ENCODE data around the gene BIK.
"Not testable (repeated sequence)": the region's sequence is repeated elsewhere in the genome, so short reads cannot be mapped to it uniquely, and the experiment has no call there.

The BIK gene

DNA sequence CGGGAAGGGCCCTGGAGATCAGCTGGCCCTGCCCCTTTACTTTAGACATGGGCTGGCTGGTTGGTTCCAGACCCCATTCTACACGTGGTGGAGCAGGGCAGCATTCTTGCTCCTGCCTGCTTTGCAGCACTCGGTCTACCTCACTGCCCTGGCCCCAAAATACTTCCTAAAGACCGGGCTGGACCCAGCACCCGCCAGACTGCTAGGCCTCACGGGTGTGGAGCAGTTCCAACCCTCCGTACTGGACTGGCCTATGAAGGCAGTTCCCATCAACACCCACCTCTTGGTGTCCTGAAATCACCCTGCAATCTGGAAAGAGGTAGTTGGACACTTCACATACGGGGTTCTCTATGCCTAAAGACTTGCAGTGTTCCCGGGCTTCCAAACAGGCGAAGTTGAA, 26.3 kb downstream of the BIK start:
- H3K9me3 Mint-ChIP-seq, result no peaks in the 10 kb centered on the region
- H3K27me3 Mint-ChIP-seq (ENCODE audit: low read depth), result no peaks in the 10 kb centered on the region
- no peak overlapping the region for H3K4me3 Mint-ChIP-seq
- peaks cover 6% of the 10 kb centered on the region for H3K4me1 Mint-ChIP-seq (ENCODE audit: low read depth)
- H3K27ac Mint-ChIP-seq, result no peak overlapping the region
- H3K36me3 Mint-ChIP-seq (ENCODE audit: low read depth), result peaks cover 21% of the 10 kb centered on the region

DNA sequence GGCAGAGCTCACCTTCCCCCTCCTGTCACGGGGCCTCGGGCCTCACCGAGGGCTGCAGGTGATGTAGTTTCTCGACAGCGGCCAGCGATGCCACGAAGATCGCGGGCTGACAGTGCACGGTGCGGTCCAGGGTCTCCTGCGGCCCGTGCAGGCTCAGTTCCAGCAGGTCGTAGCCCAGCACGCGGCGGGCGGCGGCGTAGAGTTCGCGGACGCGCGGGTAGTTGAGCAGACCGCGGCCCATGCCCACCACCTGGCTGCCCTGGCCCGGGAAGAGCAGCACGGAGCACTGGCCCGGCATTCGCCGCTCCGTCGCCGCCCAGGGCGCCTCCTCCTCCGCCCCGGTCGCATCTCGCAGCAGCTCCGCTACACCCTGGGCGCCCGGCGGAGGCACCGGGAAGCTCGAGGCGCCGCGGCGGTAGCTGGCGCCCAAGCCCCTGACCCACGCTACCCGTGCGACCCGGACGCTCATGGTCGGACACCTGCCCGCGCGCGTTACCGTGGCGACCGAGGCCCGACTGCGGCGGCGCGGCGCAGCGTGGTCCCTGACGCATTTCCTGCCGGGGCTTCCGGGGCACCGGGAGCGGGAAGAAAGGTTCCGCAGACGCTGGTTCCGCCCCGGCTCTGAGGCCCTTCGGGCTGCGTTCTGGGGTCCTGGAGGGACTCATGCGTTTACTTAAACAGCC, 32.5 kb downstream of the BIK start, which contains the start of gene MCAT:
TSS of gene MCAT (minus strand) at position 519 of the 683 bp plus-strand sequence. CDS start at position 469, 50 bp downstream.
- H3K36me3 Mint-ChIP-seq (ENCODE audit: low read depth), result peaks cover 9% of the 10 kb centered on the region
- H3K27me3 Mint-ChIP-seq (ENCODE audit: low read depth), result no peaks in the 10 kb centered on the region
- peak within 1 kb of the TSS; percentile 91 for H3K27ac Mint-ChIP-seq
- peak within 1 kb of the TSS; percentile 89 for H3K4me3 Mint-ChIP-seq
- H3K9me3 Mint-ChIP-seq, result no peaks in the 10 kb centered on the region
- peaks cover 26% of the 10 kb centered on the region for H3K4me1 Mint-ChIP-seq (ENCODE audit: low read depth)

DNA sequence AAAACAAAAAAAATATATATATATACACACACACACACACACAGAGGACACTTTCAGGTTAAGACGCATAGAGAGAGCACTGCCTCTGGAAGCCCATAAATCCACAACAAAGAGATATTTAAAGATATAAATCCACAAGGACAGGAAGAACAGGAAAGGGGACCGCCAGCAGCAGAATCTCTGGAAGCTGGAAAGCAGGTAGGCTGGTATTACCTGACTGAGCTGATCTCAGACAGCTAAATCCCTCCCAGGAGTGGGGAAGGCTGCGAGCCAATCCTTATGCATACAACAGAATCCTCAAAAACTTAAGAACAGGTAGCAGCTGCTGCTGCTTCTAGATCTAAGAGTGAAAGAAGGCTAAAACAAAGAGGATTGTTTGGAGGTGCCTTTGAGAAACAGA, 34.4 kb downstream of the BIK start:
- H3K4me3 Mint-ChIP-seq, result peak overlapping the region; percentile 42
- peaks cover 6% of the 10 kb centered on the region for H3K36me3 Mint-ChIP-seq (ENCODE audit: low read depth)
- no peaks in the 10 kb centered on the region for H3K27me3 Mint-ChIP-seq (ENCODE audit: low read depth)
- no peaks in the 10 kb centered on the region for H3K9me3 Mint-ChIP-seq
- H3K27ac Mint-ChIP-seq, result no peak overlapping the region
- H3K4me1 Mint-ChIP-seq (ENCODE audit: low read depth), result peaks cover 33% of the 10 kb centered on the region

DNA sequence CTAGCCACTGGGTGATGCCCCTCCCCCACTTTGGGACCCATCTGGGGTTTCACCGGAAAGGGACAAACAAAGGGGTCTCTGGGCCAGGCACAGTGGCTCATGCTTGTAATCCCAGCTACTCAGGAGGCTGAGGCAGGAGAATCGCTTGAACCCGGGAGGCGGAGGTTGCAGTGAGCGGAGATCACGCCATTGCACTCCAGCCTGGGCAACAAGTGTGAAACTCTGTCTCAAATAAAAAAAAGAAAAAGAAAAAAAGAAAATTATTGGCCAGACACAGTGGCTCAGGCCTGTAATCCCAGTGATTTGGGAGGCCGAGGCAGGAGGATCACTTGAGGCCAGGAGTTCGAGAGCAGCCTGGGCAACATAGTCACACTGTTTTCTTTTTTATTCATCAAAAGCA, 34.8 kb downstream of the BIK start:
- H3K27me3 Mint-ChIP-seq (ENCODE audit: low read depth); H3K9me3 Mint-ChIP-seq; H3K4me3 Mint-ChIP-seq; H3K36me3 Mint-ChIP-seq (ENCODE audit: low read depth); H3K27ac Mint-ChIP-seq: not testable (repeated sequence)
- peaks cover 31% of the 10 kb centered on the region for H3K4me1 Mint-ChIP-seq (ENCODE audit: low read depth)

DNA sequence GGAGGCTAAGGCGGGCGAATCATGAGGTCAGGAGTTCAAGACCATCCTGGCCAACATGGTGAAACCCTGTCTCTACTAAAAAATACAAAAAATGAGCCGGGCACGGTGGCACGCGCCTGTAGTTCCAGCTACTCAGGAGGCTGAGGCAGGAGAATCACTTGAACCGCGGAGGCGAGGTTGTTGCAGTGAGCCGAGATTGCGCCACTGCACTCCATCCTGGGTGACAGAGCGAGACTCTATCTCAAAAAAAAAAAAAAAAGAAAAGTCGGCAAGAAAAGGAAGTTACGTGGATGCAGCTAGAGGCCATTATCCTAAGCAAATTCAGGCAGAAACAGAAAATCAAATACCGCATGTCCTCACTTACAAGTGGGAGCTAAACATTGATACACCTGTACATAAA, 35.8 kb downstream of the BIK start:
- H3K36me3 Mint-ChIP-seq (ENCODE audit: low read depth); H3K4me3 Mint-ChIP-seq; H3K27me3 Mint-ChIP-seq (ENCODE audit: low read depth); H3K9me3 Mint-ChIP-seq; H3K27ac Mint-ChIP-seq: not testable (repeated sequence)
- H3K4me1 Mint-ChIP-seq (ENCODE audit: low read depth), result peaks cover 33% of the 10 kb centered on the region

DNA sequence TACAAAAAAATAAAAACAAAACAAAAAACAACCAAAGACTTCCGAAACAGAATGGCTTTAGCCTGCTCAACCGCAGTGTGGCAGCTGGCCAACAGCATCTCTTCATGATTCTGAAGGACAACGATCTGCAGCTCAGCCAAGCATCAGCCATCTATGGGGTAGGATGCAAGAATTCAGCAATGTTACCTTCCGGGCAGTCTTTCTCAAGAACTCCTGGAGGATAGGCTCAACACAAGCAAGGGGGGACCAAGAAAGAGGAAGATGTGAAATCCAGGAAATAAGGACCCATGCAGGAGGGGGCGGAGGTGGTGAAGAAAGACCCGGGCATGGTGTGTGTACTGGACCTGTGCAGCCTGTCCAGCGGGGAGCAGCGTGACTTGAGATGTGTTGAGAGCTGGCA, 37.3 kb downstream of the BIK start:
- no peaks in the 10 kb centered on the region for H3K36me3 Mint-ChIP-seq (ENCODE audit: low read depth)
- H3K4me3 Mint-ChIP-seq, result peak overlapping the region; percentile 75
- H3K9me3 Mint-ChIP-seq, result no peaks in the 10 kb centered on the region
- H3K27ac Mint-ChIP-seq, result peak overlapping the region; percentile 63
- H3K4me1 Mint-ChIP-seq (ENCODE audit: low read depth), result peaks cover 29% of the 10 kb centered on the region
- H3K27me3 Mint-ChIP-seq (ENCODE audit: low read depth), result no peaks in the 10 kb centered on the region

DNA sequence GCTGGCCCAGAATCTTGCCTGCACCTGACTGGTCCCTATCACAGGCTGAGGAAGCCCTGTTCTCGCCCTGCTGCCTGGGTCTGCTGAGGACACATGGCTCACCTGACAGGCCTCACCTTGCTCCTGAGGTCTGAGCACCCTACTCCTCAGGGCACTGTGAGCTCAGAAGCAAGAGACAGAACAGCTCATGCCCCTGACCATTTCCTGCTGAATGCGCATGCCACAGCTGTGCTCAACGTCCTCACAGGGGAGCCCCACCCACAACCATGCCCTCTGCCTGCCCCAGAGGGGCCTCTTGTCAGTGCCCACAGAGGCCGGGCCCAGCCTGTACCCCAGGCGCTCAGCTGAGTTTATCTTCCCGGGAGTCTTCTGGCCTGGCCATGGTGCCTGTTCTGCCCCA, 38.0 kb downstream of the BIK start:
- no peaks in the 10 kb centered on the region for H3K36me3 Mint-ChIP-seq (ENCODE audit: low read depth)
- no peaks in the 10 kb centered on the region for H3K27me3 Mint-ChIP-seq (ENCODE audit: low read depth)
- H3K27ac Mint-ChIP-seq, result peak overlapping the region; percentile 63
- peaks cover 28% of the 10 kb centered on the region for H3K4me1 Mint-ChIP-seq (ENCODE audit: low read depth)
- H3K4me3 Mint-ChIP-seq, result peak overlapping the region; percentile 5
- H3K9me3 Mint-ChIP-seq, result no peaks in the 10 kb centered on the region

DNA sequence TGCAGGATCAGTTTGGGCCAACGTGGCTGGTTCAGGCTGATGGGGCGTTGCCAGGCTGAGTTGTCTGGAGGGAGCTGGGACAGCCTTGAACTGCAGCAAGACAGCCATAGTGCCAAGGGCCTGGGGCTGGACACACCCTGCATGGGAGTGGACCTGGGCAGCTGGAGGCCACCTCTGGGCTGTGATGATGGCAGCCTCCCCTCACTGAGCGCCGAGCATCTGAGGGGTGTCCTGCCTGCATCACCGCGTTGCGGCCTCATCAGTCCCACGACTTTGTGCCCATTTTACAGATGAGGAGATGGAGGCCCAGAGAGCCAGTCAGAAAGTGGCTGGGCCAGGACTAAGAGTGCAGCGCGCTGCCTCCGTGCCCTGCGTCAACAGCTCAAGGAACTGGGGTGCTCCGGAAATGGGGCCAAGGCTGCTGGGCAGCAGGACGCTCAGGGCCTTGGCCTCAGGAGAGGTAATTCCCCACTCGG, 40.2 kb downstream of the BIK start:
- peaks cover 25% of the 10 kb centered on the region for H3K4me1 Mint-ChIP-seq (ENCODE audit: low read depth)
- peak overlapping the region; percentile 89 for H3K27ac Mint-ChIP-seq
- H3K36me3 Mint-ChIP-seq (ENCODE audit: low read depth), result no peaks in the 10 kb centered on the region

DNA sequence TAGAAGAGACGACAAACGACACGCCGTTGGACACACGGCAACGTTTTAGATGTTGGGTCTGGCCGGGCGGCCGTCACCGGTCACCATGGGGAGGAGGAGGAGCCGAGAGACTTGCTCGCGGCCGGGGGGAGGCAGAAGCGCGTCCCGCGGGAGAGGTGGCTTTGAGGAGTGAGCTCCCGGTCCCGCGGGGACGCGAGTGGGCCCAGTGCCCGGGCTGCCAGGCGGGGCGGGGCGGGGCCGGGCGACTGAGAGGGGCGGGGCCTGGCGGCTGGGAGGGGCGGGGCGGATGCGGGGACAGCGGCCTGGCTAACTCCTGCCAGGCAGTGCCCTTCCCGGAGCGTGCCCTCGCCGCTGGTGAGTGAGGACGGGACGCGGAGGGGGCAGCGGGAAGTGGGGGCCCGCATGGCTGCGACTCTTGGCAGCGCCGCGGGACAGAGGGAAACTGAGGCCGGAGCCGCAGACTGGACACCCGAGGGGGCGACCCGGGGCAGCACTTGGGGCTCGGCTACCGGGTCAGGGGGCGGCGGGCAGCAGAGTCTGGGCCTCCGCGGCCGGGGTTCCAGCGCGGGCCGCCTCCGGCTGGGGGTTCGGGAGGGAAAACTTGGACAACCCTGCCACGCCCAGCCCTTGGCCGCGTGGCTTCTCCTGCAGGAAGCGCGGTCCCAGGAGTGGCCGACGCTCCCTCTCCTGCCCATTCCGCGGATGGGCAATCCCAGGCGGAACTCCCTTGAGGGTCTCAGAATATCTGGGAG, 40.9 kb downstream of the BIK start, which contains the start of gene TSPO:
TSS of gene TSPO (plus strand) at position 309 of the 752 bp plus-strand sequence. CDS start 7,680 bp downstream, outside the sequence.
- Mint-ChIP-seq H3K4me1 (ENCODE audit: low read depth) (peaks cover 28% of the 10 kb centered on the region), H3K36me3 (ENCODE audit: low read depth) (no peaks in the 10 kb centered on the region), H3K9me3 (no peaks in the 10 kb centered on the region), H3K27me3 (ENCODE audit: low read depth) (no peaks in the 10 kb centered on the region), H3K27ac (peak within 1 kb of the TSS; percentile 89), H3K4me3 (peak within 1 kb of the TSS; percentile 96)

More for the DNA sequence above, 40.2 kb downstream of the BIK start:
- Mint-ChIP-seq H3K27me3 (ENCODE audit: low read depth) (no peaks in the 10 kb centered on the region), H3K9me3 (no peaks in the 10 kb centered on the region), H3K4me3 (peak overlapping the region; percentile 96)

DNA sequence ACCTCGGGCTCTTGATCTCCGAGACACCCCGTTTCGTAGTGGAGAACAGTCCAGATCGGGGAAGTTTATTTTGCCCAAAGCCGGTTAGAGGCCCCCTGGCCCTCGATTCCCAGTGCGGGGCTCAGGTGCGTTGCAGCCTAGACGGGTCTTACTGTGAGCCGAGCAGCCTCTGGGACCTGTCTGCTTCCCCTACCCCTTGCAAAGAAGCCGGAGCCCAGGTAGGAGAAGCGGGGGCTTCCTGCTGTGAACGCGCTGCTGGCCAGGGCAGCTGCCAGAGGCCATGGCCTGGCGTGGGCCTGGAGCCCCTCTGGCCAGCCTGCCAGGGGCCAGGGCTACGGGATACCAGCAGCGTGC, 41.4 kb downstream of the BIK start:
- H3K9me3 Mint-ChIP-seq, result no peaks in the 10 kb centered on the region
- peak overlapping the region; percentile 68 for H3K27ac Mint-ChIP-seq
- no peaks in the 10 kb centered on the region for H3K27me3 Mint-ChIP-seq (ENCODE audit: low read depth)
- H3K36me3 Mint-ChIP-seq (ENCODE audit: low read depth), result no peaks in the 10 kb centered on the region
- peak overlapping the region; percentile 93 for H3K4me3 Mint-ChIP-seq
- peaks cover 26% of the 10 kb centered on the region for H3K4me1 Mint-ChIP-seq (ENCODE audit: low read depth)

DNA sequence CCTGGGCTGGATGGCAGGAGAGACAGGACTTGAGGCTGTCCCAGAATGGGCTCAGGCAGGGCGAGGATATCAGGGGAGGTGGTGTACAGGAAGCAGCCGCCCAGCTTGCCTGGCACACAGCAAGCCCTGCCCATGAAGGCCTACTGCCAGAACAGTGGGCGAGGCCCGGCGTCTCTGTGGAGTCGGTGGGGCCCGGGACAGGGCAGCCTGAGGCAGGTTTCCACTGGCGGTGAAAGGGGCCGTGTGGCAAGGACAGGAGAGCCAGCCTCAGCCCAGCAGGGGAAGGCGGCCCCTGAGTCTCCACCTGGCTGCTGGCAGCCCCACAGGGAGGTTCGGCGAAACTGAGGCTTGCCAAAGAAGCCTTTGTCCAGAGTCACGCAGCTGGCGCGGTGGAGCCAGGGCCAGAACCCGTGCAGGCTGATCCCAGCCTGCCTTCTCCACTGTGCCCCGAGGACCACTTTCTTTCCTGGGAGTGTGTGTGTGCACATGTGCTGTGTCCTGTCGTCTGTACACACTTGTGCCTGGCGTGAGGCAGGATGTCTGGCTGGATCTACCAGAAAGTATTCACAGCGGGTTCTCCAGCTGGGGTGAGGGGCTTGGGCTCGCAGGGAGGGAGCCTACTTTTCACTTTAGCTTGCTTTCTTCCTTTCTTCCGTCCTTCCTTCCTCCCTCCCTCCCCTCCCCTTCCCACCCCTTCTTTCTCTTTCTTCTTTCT, 42.0 kb downstream of the BIK start:
- H3K4me1 Mint-ChIP-seq (ENCODE audit: low read depth), result peaks cover 23% of the 10 kb centered on the region
- H3K36me3 Mint-ChIP-seq (ENCODE audit: low read depth), result no peaks in the 10 kb centered on the region
- peak overlapping the region; percentile 83 for H3K27ac Mint-ChIP-seq
- H3K4me3 Mint-ChIP-seq, result peak overlapping the region; percentile 93
- H3K9me3 Mint-ChIP-seq, result no peaks in the 10 kb centered on the region
- no peaks in the 10 kb centered on the region for H3K27me3 Mint-ChIP-seq (ENCODE audit: low read depth)

DNA sequence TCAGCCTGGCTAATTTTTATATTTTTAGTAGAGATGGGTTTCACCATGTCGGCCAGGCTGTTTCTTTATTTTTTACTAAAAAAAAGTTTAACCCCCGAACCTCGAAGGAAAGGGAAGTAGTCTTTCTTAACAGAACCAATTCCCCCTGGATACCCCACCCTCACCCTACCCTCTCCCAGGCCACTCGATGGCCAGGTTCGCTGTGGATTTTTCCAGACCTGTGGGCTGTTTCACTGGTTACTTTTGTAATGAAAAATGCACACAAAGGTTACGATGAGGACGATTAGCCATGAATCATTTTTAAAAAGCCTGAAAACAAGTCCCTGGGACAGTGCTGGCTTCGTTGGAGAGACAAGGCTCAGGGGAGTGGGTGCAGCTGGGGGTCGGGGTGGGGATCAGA, 43.3 kb downstream of the BIK start:
- H3K4me1 Mint-ChIP-seq (ENCODE audit: low read depth), result peaks cover 15% of the 10 kb centered on the region
- H3K27me3 Mint-ChIP-seq (ENCODE audit: low read depth), result no peaks in the 10 kb centered on the region
- no peaks in the 10 kb centered on the region for H3K9me3 Mint-ChIP-seq
- no peaks in the 10 kb centered on the region for H3K36me3 Mint-ChIP-seq (ENCODE audit: low read depth)
- H3K27ac Mint-ChIP-seq, result no peak overlapping the region
- H3K4me3 Mint-ChIP-seq, result peak overlapping the region; percentile 21

DNA sequence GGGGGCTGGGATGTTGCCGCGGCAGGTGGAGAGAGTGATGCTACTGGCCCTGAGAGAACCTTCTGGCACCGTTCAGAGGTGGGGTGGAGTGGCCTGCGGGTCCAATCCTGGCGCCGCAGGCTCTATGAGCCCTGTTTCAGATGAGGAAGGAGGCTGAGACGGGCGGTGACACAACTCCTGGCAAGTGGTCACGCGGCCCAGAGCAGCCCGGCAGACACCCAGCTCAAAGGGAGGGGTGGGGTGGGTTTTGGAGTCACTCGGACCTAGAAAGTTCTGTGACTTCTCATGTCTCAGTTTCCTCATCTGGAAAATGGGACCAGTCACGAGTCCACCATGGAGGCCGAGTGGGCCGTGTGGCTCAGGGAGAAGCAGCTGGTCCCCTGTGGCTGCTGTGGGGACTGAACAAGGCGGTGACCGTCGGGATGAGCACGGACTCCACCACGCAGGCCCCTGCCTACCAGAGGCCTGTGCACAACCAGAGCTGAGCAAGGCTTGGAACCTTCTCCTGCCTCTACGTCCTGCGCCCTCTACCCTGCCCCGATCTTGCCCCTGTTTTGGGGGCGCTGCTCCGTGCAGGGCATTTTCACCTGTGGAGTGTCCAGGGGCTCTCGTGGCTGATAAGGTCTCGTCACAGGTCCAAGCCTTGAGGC, 44.5 kb downstream of the BIK start:
- H3K36me3 Mint-ChIP-seq (ENCODE audit: low read depth), result no peaks in the 10 kb centered on the region
- H3K4me3 Mint-ChIP-seq, result no peak overlapping the region
- H3K4me1 Mint-ChIP-seq (ENCODE audit: low read depth), result peaks cover 13% of the 10 kb centered on the region
- H3K9me3 Mint-ChIP-seq, result no peaks in the 10 kb centered on the region
- no peaks in the 10 kb centered on the region for H3K27me3 Mint-ChIP-seq (ENCODE audit: low read depth)
- no peak overlapping the region for H3K27ac Mint-ChIP-seq

DNA sequence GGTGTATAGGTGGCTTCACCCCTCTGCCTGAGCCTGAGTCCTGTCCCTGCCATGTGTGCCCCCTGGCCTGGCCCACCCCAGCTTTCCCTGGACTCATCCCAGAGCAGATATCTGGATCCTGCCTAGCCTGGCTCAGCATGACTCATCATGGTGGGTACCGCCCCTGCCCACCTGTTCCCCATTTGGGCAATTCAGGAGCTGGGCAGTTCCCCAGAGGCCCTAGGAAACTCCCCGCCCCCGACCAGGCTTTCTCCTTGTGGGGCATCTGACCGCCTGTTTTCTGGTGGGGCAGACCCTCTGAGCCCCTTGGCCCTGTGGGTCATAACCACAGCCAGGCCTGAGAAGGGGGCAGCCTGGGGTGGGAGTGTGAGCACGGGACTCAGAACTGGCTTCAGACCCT, 45.2 kb downstream of the BIK start:
- H3K27me3 Mint-ChIP-seq (ENCODE audit: low read depth), result no peaks in the 10 kb centered on the region
- no peaks in the 10 kb centered on the region for H3K36me3 Mint-ChIP-seq (ENCODE audit: low read depth)
- no peak overlapping the region for H3K4me3 Mint-ChIP-seq
- no peaks in the 10 kb centered on the region for H3K9me3 Mint-ChIP-seq
- H3K4me1 Mint-ChIP-seq (ENCODE audit: low read depth), result peaks cover 11% of the 10 kb centered on the region
- no peak overlapping the region for H3K27ac Mint-ChIP-seq
